Vagina (tissue), 2 donors: ENCODE measurements around the gene F12. TPM values are rescaled to one million over a fixed set of nuclear protein-coding genes. Genes with fewer than 3 reads are reported as not detected.
A peak's percentile ranks its signal among the peaks of the same experiment; 100 is the strongest.

Experiments
- DNase-seq, 2 donors: peaks; one replicate each; pipeline ENCODE4 v3.0.0-alpha.2; 2017; ENCODE audit errors: extremely low spot score in 2 of 2
- H3K27ac ChIP-seq: fragments of 200-600 bp; sonication (generic); one replicate; pipeline ENCODE4 v1.5.1; 2019
- H3K27me3 ChIP-seq: fragments of 200-600 bp; sonication (generic); one replicate; pipeline ENCODE4 v1.5.1; 2019
- H3K36me3 ChIP-seq, 2 donors: fragments of 200-600 bp; sonication (generic); one replicate each; pipeline ENCODE4 v1.5.1; 2017 to 2019
- H3K4me1 ChIP-seq: fragments of 200-600 bp; sonication (generic); one replicate; pipeline ENCODE4 v1.5.1; 2019
- H3K4me3 ChIP-seq, 2 donors: fragments of 200-600 bp; sonication (generic); 1 replicate in 1 of 2; 2 replicates in 1 of 2; pipeline ENCODE4 v1.5.1; 2016 to 2019
- H3K9me3 ChIP-seq: fragments of 200-600 bp; sonication (generic); one replicate; pipeline ENCODE4 v1.5.1; 2019
- CTCF ChIP-seq, 3 experiments: fragments of 450-650 bp in 2 of 3; fragments of 200-600 bp in 1 of 3; sonication (generic) in 1 of 3; IDR thresholded peaks; one replicate each; pipeline ENCODE4 v1.5.1; 2017 to 2019; ENCODE audit warnings: antibody characterized with exemption in 3 of 3, mild to moderate bottlenecking in 2 of 3, moderate library complexity in 2 of 3
- POLR2A ChIP-seq, 2 donors: fragments of 450-650 bp; IDR thresholded peaks; one replicate each; pipeline ENCODE4 v1.6.1; 2017; ENCODE audit warnings: antibody characterized with exemption in 2 of 2, mild to moderate bottlenecking in 2 of 2, moderate library complexity in 2 of 2
- POLR2AphosphoS5 ChIP-seq, 2 donors: sonication (generic); formaldehyde crosslinking; IDR thresholded peaks; one replicate each; pipeline ENCODE4 v1.9.0; 2017; ENCODE audit warnings: antibody characterized with exemption in 2 of 2, mild to moderate bottlenecking in 2 of 2, low read depth in 1 of 2; ENCODE audit not compliant: insufficient read depth in 1 of 2
- intact Hi-C: fragments of 100-400 bp; cut with DNase I; formaldehyde crosslinking; loops from one replicate; pipeline ENCODE4 v1.15.1; 2023
- total RNA-seq: library from RNA; depleted of rRNA; stranded (reverse); fragments of >200 nt; gene quantifications from one replicate; pipeline ENCODE4 v1.2.3, GENCODE V29; 2016

F12 gene
- total RNA-seq, 1 donor from 2014 or later, result 5.2 TPM

- no peak for DNase-seq
- H3K27me3 ChIP-seq, result no peaks in the 10 kb centered on the region
- TF ChIP-seq CTCF (IDR thresholded peaks at IDR 0.05) (no peak), POLR2AphosphoS5 (IDR thresholded peaks at IDR 0.05; ENCODE audit: insufficient read depth in 1 of 2, low read depth in 1 of 2) (no peak), POLR2A (IDR thresholded peaks at IDR 0.05) (no peak)
- peaks cover 36% of the 10 kb centered on the region for H3K4me1 ChIP-seq
- H3K4me3 ChIP-seq, result peak overlapping the region; percentile 50 to 70
- intact Hi-C loops, result no loop called here
- H3K36me3 ChIP-seq, result peaks cover 0 to 13% of the 10 kb centered on the region in 2 donors
- H3K9me3 ChIP-seq, result no peaks in the 10 kb centered on the region
- H3K27ac ChIP-seq, result no peak overlapping the region
These were observed 36.5 kb upstream of the F12 start for GRCh38 chr5:177445917-177446199.

- TF ChIP-seq CTCF (IDR thresholded peaks at IDR 0.05) (no peak), POLR2AphosphoS5 (IDR thresholded peaks at IDR 0.05; ENCODE audit: insufficient read depth in 1 of 2, low read depth in 1 of 2) (no peak), POLR2A (IDR thresholded peaks at IDR 0.05) (no peak)
- Histone ChIP-seq H3K36me3 (peaks cover 0 to 16% of the 10 kb centered on the region in 2 donors), H3K9me3 (no peaks in the 10 kb centered on the region), H3K27ac (no peak overlapping the region), H3K27me3 (no peaks in the 10 kb centered on the region), H3K4me3 (no peak overlapping the region), H3K4me1 (peaks cover 33% of the 10 kb centered on the region)
- intact Hi-C loops, result no loop called here
- DNase-seq, result no peak
These were observed 35.9 kb upstream of the F12 start for GRCh38 chr5:177445052-177445916.

GRCh38 chr5:177444106-177445051 lies 35.0 kb upstream of the F12 start:
- Histone ChIP-seq H3K9me3 (no peaks in the 10 kb centered on the region), H3K4me1 (peaks cover 24% of the 10 kb centered on the region), H3K27ac (no peak overlapping the region), H3K4me3 (no peak overlapping the region), H3K27me3 (no peaks in the 10 kb centered on the region), H3K36me3 (peaks cover 0 to 16% of the 10 kb centered on the region in 2 donors)
- intact Hi-C loops, result no loop called here
- no peak for TF ChIP-seq CTCF (IDR thresholded peaks at IDR 0.05)
- TF ChIP-seq POLR2AphosphoS5 (IDR thresholded peaks at IDR 0.05; ENCODE audit: insufficient read depth in 1 of 2, low read depth in 1 of 2), result no peak
- TF ChIP-seq POLR2A (IDR thresholded peaks at IDR 0.05), result no peak
- no peak for DNase-seq

- Histone ChIP-seq H3K27me3 (no peaks in the 10 kb centered on the region), H3K4me3 (no peak overlapping the region), H3K4me1 (peaks cover 22% of the 10 kb centered on the region), H3K9me3 (no peaks in the 10 kb centered on the region), H3K27ac (no peak overlapping the region), H3K36me3 (peaks cover 0 to 16% of the 10 kb centered on the region in 2 donors)
- no peak for TF ChIP-seq POLR2AphosphoS5 (IDR thresholded peaks at IDR 0.05; ENCODE audit: insufficient read depth in 1 of 2, low read depth in 1 of 2)
- no peak for TF ChIP-seq CTCF (IDR thresholded peaks at IDR 0.05)
- no peak for TF ChIP-seq POLR2A (IDR thresholded peaks at IDR 0.05)
- no peak for DNase-seq
- intact Hi-C loops, result no loop called here
These were observed 34.0 kb upstream of the F12 start for GRCh38 chr5:177443144-177443983.
